NK-92 (cell line): ENCODE results near the gene ZMIZ1.

Source experiments
- DNase-seq: peaks from one replicate; lab custom pipeline; 2025; ENCODE audit not compliant: unreplicated experiment; lab: John Stamatoyannopoulos, UW

Gene ZMIZ1

GRCh38 chr10:79258894-79259293, 190.1 kb downstream of the ZMIZ1 start:
- no peak for DNase-seq

GRCh38 chr10:79259834-79260233, 191.1 kb downstream of the ZMIZ1 start:
- no peak for DNase-seq

GRCh38 chr10:79260811-79261740, 192.3 kb downstream of the ZMIZ1 start:
- DNase-seq: no peak

GRCh38 chr10:79262131-79262530, 193.4 kb downstream of the ZMIZ1 start:
- no peak for DNase-seq

- DNase-seq: no peak
Observed at GRCh38 chr10:79262959-79263746, 194.4 kb downstream of the ZMIZ1 start.

- no peak for DNase-seq
Observed at GRCh38 chr10:79263939-79264338, 195.2 kb downstream of the ZMIZ1 start.

GRCh38 chr10:79264942-79265341, 196.2 kb downstream of the ZMIZ1 start:
- DNase-seq: no peak

GRCh38 chr10:79266084-79266483, 197.3 kb downstream of the ZMIZ1 start:
- no peak for DNase-seq

GRCh38 chr10:79266543-79267312, 198.0 kb downstream of the ZMIZ1 start:
- no peak for DNase-seq

GRCh38 chr10:79267499-79267898, 198.7 kb downstream of the ZMIZ1 start:
- DNase-seq: no peak

- no peak for DNase-seq
Observed at GRCh38 chr10:79268161-79268601, 199.4 kb downstream of the ZMIZ1 start.

- no peak for DNase-seq
Observed at GRCh38 chr10:79268742-79269141, 200.0 kb downstream of the ZMIZ1 start.

GRCh38 chr10:79269443-79269842, 200.7 kb downstream of the ZMIZ1 start:
- no peak for DNase-seq

- no peak for DNase-seq
Observed at GRCh38 chr10:79269969-79270368, 201.2 kb downstream of the ZMIZ1 start.

GRCh38 chr10:79270466-79271246, 201.9 kb downstream of the ZMIZ1 start:
- DNase-seq: no peak

GRCh38 chr10:79272353-79272752, 203.6 kb downstream of the ZMIZ1 start:
- DNase-seq: no peak

- no peak for DNase-seq
Observed at GRCh38 chr10:79273604-79274003, 204.8 kb downstream of the ZMIZ1 start.

GRCh38 chr10:79274279-79275104, 205.7 kb downstream of the ZMIZ1 start:
- no peak for DNase-seq

- no peak for DNase-seq
Observed at GRCh38 chr10:79275105-79275430, 206.3 kb downstream of the ZMIZ1 start.

GRCh38 chr10:79275431-79275851, 206.7 kb downstream of the ZMIZ1 start:
- DNase-seq: no peak
